GM19438 (cell line): ENCODE results near the gene GH1.
"Not testable (repeated sequence)": the region's sequence is repeated elsewhere in the genome, so short reads cannot be mapped to it uniquely, and the experiment has no call there.

Experiments used
- ATAC-seq: cut with Tn5 transposase; IDR thresholded peaks from one replicate; pipeline ENCODE4 v1.9.1; 2021; ENCODE audit warnings: low read depth; ENCODE audit not compliant: unreplicated experiment

The GH1 gene

DNA sequence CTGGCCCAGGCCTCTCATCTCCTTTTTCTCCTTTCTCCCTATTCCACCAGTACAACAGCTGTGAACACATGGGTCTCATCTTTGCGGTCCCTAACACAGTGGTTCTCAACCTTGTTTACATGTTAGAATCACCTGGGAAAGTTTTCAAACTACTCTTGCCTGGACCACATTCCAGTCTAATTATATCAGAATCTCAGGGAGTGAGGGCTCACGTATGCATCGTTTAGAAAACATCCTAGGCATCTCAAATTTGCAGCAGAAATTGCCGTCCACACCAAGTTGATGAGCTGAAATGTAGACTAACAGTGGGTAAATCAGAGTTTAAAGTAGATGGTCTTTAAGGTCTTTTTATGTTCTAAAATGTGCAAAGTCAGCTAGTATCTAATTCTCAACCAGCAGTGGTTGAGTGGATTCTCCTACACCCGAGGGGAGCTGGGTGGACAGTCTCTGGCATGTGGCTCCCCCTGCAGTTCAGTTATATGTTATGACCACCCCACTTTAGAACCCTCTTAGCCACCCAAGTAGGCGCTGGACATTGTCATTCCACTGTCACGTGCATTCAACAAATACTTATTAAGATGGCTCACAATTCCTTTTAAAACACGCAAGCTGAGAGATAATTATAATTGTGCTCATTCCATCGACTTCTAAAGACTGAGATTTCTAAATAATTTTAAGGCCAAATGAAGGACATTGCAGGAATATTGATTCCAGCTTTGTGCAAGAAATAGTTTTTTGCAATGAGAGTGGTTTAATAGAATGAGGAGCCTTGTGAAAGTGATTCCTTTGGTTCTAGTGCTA, 48.9 kb downstream of the GH1 start:
- not testable (repeated sequence) for ATAC-seq
